Spleen (tissue), 7 donors: ENCODE results near the gene KIF21B.

ENCODE experiments used
- POLR2A ChIP-seq, 3 donors: fragments of 450-650 bp; IDR thresholded peaks; one replicate each; pipeline ENCODE4 v1.5.1; 2017; ENCODE audit warnings: antibody characterized with exemption in 3 of 3, mild to moderate bottlenecking in 1 of 3
- TF ChIP-seq, protein P1 (sequence below), 11 experiments: fragments of 200-600 bp in 7 of 11; fragments of 450-650 bp in 4 of 11; sonication (generic) in 4 of 11; IDR thresholded peaks in 8 of 11; conservative IDR thresholded peaks in 3 of 11; 1 replicate in 7 of 11; 2 replicates in 4 of 11; pipeline versions ENCODE4 v1.4.0 to v1.8.0; 2016 to 2021; ENCODE audit warnings: antibody characterized with exemption in 11 of 11, inconsistent platforms in 4 of 11, mild to moderate bottlenecking in 1 of 11
- donor health status: DM: no; HTN: no; CAD: no; lungs with moderate emphysema.
- donor health status: DM: no; HTN: no; CAD: no.
- donor health status: DM: no; HTN: no; CAD: no.

DNA sequence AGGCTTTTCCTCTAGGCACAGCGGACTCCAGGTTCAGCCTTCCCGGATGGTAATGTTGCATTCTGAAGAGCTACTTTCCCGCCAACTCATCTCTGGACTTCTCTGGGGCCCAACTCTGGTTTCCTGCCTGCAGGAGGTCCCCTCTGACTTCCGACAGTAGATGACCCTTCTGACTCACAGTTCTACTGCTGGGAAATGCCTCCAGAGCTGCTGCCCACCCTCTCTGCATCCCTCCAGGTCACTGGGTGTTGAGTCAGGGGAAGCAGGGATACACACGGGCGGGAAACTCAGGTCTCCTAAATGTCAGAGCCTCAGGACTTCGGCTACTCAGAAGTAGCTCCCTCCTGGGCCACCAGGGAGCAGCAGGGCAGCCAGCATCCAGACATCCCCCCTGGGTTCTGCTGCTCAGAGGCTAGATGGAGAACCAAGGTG is 2.1 kb upstream of the KIF21B start:
- TF ChIP-seq, protein P1, sequence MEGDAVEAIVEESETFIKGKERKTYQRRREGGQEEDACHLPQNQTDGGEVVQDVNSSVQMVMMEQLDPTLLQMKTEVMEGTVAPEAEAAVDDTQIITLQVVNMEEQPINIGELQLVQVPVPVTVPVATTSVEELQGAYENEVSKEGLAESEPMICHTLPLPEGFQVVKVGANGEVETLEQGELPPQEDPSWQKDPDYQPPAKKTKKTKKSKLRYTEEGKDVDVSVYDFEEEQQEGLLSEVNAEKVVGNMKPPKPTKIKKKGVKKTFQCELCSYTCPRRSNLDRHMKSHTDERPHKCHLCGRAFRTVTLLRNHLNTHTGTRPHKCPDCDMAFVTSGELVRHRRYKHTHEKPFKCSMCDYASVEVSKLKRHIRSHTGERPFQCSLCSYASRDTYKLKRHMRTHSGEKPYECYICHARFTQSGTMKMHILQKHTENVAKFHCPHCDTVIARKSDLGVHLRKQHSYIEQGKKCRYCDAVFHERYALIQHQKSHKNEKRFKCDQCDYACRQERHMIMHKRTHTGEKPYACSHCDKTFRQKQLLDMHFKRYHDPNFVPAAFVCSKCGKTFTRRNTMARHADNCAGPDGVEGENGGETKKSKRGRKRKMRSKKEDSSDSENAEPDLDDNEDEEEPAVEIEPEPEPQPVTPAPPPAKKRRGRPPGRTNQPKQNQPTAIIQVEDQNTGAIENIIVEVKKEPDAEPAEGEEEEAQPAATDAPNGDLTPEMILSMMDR (IDR thresholded peaks at IDR 0.05 in 8 of 11, conservative IDR thresholded peaks at IDR 0.05 in 3 of 11), result peak in 4 of 11 experiments; percentile 11 to 41 (median 20)
- TF ChIP-seq POLR2A (IDR thresholded peaks at IDR 0.05), result no peak
